Keratinocyte (primary cell): Measurements from ENCODE around the gene PPP3CB.
"Not testable (repeated sequence)": the region's sequence is repeated elsewhere in the genome, so short reads cannot be mapped to it uniquely, and the experiment has no call there.

Experiments used
- EZH2 ChIP-seq: IDR thresholded peaks from one replicate; pipeline ENCODE4 v1.6.1; 2012; ENCODE audit warnings: inconsistent platforms, mild to moderate bottlenecking, low read length, moderate library complexity
- TF ChIP-seq, protein P1 (sequence below), 3 experiments: IDR thresholded peaks in 1 of 3; conservative IDR thresholded peaks in 1 of 3; optimal IDR thresholded peaks in 1 of 3; 2 replicates in 2 of 3; 3 replicates in 1 of 3; pipeline versions ENCODE3 to v1.5.1; 2011; ENCODE audit warnings: low read length in 3 of 3, mild to moderate bottlenecking in 3 of 3, moderate library complexity in 2 of 3, control low read depth in 1 of 3, inconsistent platforms in 1 of 3; ENCODE audit not compliant: insufficient read depth in 2 of 3; ENCODE audit errors: extremely low read depth in 1 of 3

- TF ChIP-seq, protein P1, sequence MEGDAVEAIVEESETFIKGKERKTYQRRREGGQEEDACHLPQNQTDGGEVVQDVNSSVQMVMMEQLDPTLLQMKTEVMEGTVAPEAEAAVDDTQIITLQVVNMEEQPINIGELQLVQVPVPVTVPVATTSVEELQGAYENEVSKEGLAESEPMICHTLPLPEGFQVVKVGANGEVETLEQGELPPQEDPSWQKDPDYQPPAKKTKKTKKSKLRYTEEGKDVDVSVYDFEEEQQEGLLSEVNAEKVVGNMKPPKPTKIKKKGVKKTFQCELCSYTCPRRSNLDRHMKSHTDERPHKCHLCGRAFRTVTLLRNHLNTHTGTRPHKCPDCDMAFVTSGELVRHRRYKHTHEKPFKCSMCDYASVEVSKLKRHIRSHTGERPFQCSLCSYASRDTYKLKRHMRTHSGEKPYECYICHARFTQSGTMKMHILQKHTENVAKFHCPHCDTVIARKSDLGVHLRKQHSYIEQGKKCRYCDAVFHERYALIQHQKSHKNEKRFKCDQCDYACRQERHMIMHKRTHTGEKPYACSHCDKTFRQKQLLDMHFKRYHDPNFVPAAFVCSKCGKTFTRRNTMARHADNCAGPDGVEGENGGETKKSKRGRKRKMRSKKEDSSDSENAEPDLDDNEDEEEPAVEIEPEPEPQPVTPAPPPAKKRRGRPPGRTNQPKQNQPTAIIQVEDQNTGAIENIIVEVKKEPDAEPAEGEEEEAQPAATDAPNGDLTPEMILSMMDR (optimal IDR thresholded peaks at IDR 0.05 in 1 of 3, IDR thresholded peaks at IDR 0.05 in 1 of 3, conservative IDR thresholded peaks at IDR 0.05 in 1 of 3; ENCODE audit: extremely low read depth in 1 of 3, insufficient read depth in 2 of 3, low read length in 3 of 3) = not testable (repeated sequence)
- not testable (repeated sequence) for TF ChIP-seq EZH2
Measured at GRCh38 chr10:73394325-73394724, 101.5 kb downstream of the PPP3CB start.
